IMR-90 (cell line): ENCODE measurements around the gene SEC16A. TPM values are rescaled to one million over a fixed set of nuclear protein-coding genes. Genes with fewer than 3 reads are reported as not detected.

Source experiments
- ATAC-seq: fragments of 200-7000 bp; cut with Tn5 transposase; 2 replicates; pipeline ENCODE4 v1.9.1; 2020; ENCODE audit warnings: low read depth, mild to moderate bottlenecking, moderate library complexity
- BruUV-seq: library from RNA; stranded (reverse); fragments of 400-500 nt; replicated peaks from 2 replicates; lab custom pipeline; 2021; lab: Mats Ljungman, UMichigan
- CTCF ChIA-PET: fragments of 300-600 bp; formaldehyde crosslinking; extraction: SDS; loops from one replicate; lab custom pipeline; 2021; ENCODE audit warnings: antibody characterized with exemption; lab: Yijun Ruan, JAX
- POLR2A ChIA-PET: fragments of 300-600 bp; sonication (Branson Sonifier 250); formaldehyde crosslinking; loops from one replicate; lab custom pipeline; 2022; ENCODE audit warnings: antibody characterized with exemption; ENCODE audit not compliant: unreplicated experiment; lab: Charles Lee
- DNase-seq: peaks from one replicate; pipeline ENCODE4 v3.0.0; 2013
- H2AFZ ChIP-seq: replicated peaks from 2 replicates; pipeline ENCODE3; 2013; ENCODE audit warnings: low read length, mild to moderate bottlenecking; ENCODE audit not compliant: poor library complexity
- H2AK5ac ChIP-seq: 2 replicates; pipeline ENCODE4 v1.6.1; 2013; ENCODE audit warnings: low read depth, low read length, inconsistent platforms
- H2AK9ac ChIP-seq: replicated peaks from 2 replicates; pipeline ENCODE3; 2013; ENCODE audit warnings: mild to moderate bottlenecking, low read depth, low read length, moderate library complexity; ENCODE audit not compliant: poor library complexity
- H2BK120ac ChIP-seq: 2 replicates; pipeline ENCODE4 v1.6.1; 2013; ENCODE audit warnings: low read depth, low read length, inconsistent platforms
- H2BK15ac ChIP-seq: 3 replicates; pipeline ENCODE4 v1.6.1; 2013; ENCODE audit warnings: low read depth, low read length, inconsistent platforms
- H2BK20ac ChIP-seq: 2 replicates; pipeline ENCODE4 v1.6.1; 2013; ENCODE audit warnings: low read depth, mild to moderate bottlenecking, inconsistent platforms, low read length, moderate library complexity
- H2BK5ac ChIP-seq: 2 replicates; pipeline ENCODE4 v1.6.1; 2013; ENCODE audit warnings: mild to moderate bottlenecking, low read depth, low read length, inconsistent platforms; ENCODE audit not compliant: poor library complexity, severe bottlenecking
- H3K14ac ChIP-seq: replicated peaks from 2 replicates; pipeline ENCODE4 v1.6.1; 2013; ENCODE audit warnings: low read depth, low read length, inconsistent platforms
- H3K18ac ChIP-seq: 2 replicates; pipeline ENCODE4 v1.6.1; 2013; ENCODE audit warnings: low read depth, low read length, control low read depth
- H3K23ac ChIP-seq: 2 replicates; pipeline ENCODE4 v1.6.1; 2013; ENCODE audit warnings: low read depth, low read length, inconsistent platforms
- H3K27ac ChIP-seq: 2 replicates; pipeline ENCODE4 v1.5.1; 2013; ENCODE audit warnings: mild to moderate bottlenecking, control low read depth, low read length; ENCODE audit not compliant: insufficient read depth
- H3K27me3 ChIP-seq: 2 replicates; pipeline ENCODE4 v1.6.1; 2013; ENCODE audit warnings: low read length; ENCODE audit not compliant: control insufficient read depth, insufficient read depth
- H3K36me3 ChIP-seq: 2 replicates; pipeline ENCODE4 v1.6.1; 2013; ENCODE audit warnings: low read length, mixed read lengths; ENCODE audit not compliant: control insufficient read depth, insufficient read depth
- H3K4ac ChIP-seq: 2 replicates; pipeline ENCODE4 v1.6.1; 2013; ENCODE audit warnings: low read depth, low read length, inconsistent platforms
- H3K4me1 ChIP-seq: 2 replicates; pipeline ENCODE4 v1.6.1; 2013; ENCODE audit warnings: low read length, mixed read lengths; ENCODE audit not compliant: control insufficient read depth, insufficient read depth
- H3K4me2 ChIP-seq: 2 replicates; pipeline ENCODE4 v1.6.1; 2013; ENCODE audit warnings: low read depth, mild to moderate bottlenecking, control low read depth, low read length, moderate library complexity
- H3K4me3 ChIP-seq: 2 replicates; pipeline ENCODE4 v1.5.1; 2013; ENCODE audit warnings: low read depth, mild to moderate bottlenecking, control low read depth, low read length, moderate library complexity; ENCODE audit not compliant: insufficient read depth
- H3K56ac ChIP-seq: 2 replicates; pipeline ENCODE4 v1.6.1; 2013; ENCODE audit warnings: low read length, inconsistent platforms; ENCODE audit not compliant: insufficient read depth; ENCODE audit errors: extremely low read depth
- H3K79me1 ChIP-seq, 2 experiments: 2 replicates each; pipeline ENCODE4 v1.6.1; 2013; ENCODE audit warnings: low read length in 2 of 2, inconsistent platforms in 1 of 2, low read depth in 1 of 2
- H3K9ac ChIP-seq: 2 replicates; pipeline ENCODE4 v1.6.1; 2013; ENCODE audit warnings: low read depth, low read length, control low read depth
- H3K9me1 ChIP-seq: 2 replicates; pipeline ENCODE4 v1.6.1; 2013; ENCODE audit warnings: low read length, inconsistent platforms; ENCODE audit not compliant: insufficient read depth
- H3K9me3 ChIP-seq: 2 replicates; pipeline ENCODE4 v1.6.1; 2013; ENCODE audit warnings: low read length; ENCODE audit not compliant: control insufficient read depth, insufficient read depth
- H4K20me1 ChIP-seq: 2 replicates; pipeline ENCODE4 v1.6.1; 2013; ENCODE audit warnings: low read length, inconsistent platforms; ENCODE audit not compliant: insufficient read depth
- H4K5ac ChIP-seq: 2 replicates; pipeline ENCODE4 v1.6.1; 2013; ENCODE audit warnings: mild to moderate bottlenecking, low read depth, low read length, control low read depth
- H4K8ac ChIP-seq, 2 experiments: 2 replicates each; pipeline ENCODE4 v1.6.1; 2013; ENCODE audit warnings: low read depth in 2 of 2, low read length in 2 of 2, control low read depth in 1 of 2, inconsistent platforms in 1 of 2
- H4K91ac ChIP-seq: 2 replicates; pipeline ENCODE4 v1.6.1; 2013; ENCODE audit warnings: low read depth, low read length, inconsistent platforms; ENCODE audit not compliant: insufficient read depth
- CEBPB ChIP-seq: IDR thresholded peaks from 2 replicates; pipeline ENCODE4 v1.6.1; 2012; ENCODE audit warnings: low read depth, low read length, improper control_type of control experiment
- CHD1 ChIP-seq: IDR thresholded peaks from 2 replicates; pipeline ENCODE4 v1.6.1; 2012; ENCODE audit warnings: low read depth, low read length, improper control_type of control experiment
- MAZ ChIP-seq: IDR thresholded peaks from 2 replicates; pipeline ENCODE4 v1.6.1; 2012; ENCODE audit warnings: low read depth, mild to moderate bottlenecking, low read length, improper control_type of control experiment, moderate library complexity, borderline replicate concordance
- NFE2L2 ChIP-seq: fragments of 150-350 bp; IDR thresholded peaks from 2 replicates; pipeline ENCODE4 v1.6.1; 2016; ENCODE audit warnings: low read depth, mild to moderate bottlenecking, low read length
- RFX5 ChIP-seq: IDR thresholded peaks from 2 replicates; pipeline ENCODE4 v1.8.0; 2012; ENCODE audit warnings: low read depth, mild to moderate bottlenecking, low read length, moderate library complexity
- WGBS, 2 experiments: methylation state at CpG; one replicate each; pipeline versions ENCODE4 v1.1.5 to v1.1.7; 2013; ENCODE audit warnings: missing lambda C conversion rate in 2 of 2; ENCODE audit not compliant: insufficient read length in 1 of 2; ENCODE audit errors: extremely low coverage in 2 of 2; 5-methylcytosine and 5-hydroxymethylcytosine counted together
- dilution Hi-C: fragments of 300-500 bp; cut with HindIII; formaldehyde crosslinking; loops from one replicate; pipeline ENCODE4 v1.14.3; 2018; ENCODE audit warnings: low sequenced_read_pairs; ENCODE audit not compliant: unreplicated experiment
- in situ Hi-C: fragments of 300-500 bp; cut with MboI; formaldehyde crosslinking; loops from 3 replicates; pipeline ENCODE4 v1.14.3; 2019; ENCODE audit warnings: low sequenced_read_pairs, inconsistent platforms, mixed read lengths
- intact Hi-C: fragments of 100-400 bp; cut with micrococcal nuclease; formaldehyde crosslinking; loops from 2 replicates; pipeline ENCODE4 v1.10.0; 2022
- polyA plus RNA-seq, 3 experiments: library from polyadenylated mRNA; depleted of rRNA; stranded (reverse); fragments of >200 nt; gene quantifications; 2 replicates each; pipeline ENCODE4 v1.2.3, GENCODE V29; 2012; ENCODE audit warnings: low replicate concordance in 1 of 3
- total RNA-seq: library from RNA; depleted of rRNA; stranded (reverse); fragments of >200 nt; gene quantifications from 2 replicates; pipeline ENCODE4 v1.2.3, GENCODE V29; 2012
- TF ChIP-seq, protein P1 (sequence below): fragments of 150-350 bp; IDR thresholded peaks from 2 replicates; pipeline ENCODE4 v1.6.1; 2017; ENCODE audit warnings: mild to moderate bottlenecking, antibody characterized with exemption, low read length, low read depth
- TF ChIP-seq, protein P2 (sequence below): fragments of 150-350 bp; IDR thresholded peaks from 2 replicates; pipeline ENCODE4 v1.6.1; 2016; ENCODE audit warnings: low read depth, mild to moderate bottlenecking, low read length, moderate library complexity, borderline replicate concordance

Gene SEC16A
- total and polyA plus RNA-seq, 2 of the 4 experiments (the other 2 are of a cell fraction): 12.2 to 48.1 TPM

DNA sequence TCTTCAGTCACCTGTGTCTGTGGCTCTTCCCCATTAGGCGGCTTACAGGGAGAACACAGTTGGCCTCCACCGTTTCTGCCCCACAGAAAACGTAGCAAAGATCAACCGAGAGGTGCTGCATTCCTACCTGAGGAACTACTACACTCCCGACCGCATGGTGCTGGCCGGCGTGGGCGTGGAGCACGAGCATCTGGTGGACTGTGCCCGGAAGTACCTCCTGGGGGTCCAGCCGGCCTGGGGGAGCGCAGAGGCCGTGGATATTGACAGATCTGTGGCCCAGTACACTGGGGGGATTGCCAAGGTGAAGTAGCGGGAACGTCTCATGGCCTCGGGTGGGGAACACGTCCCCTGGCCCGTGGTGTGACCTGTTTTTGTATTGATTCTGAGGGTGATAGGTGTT lies 65.9 kb downstream of the SEC16A start:
- Histone ChIP-seq H3K23ac (no peak overlapping the region), H3K79me1 (peaks cover 10 to 42% of the 10 kb centered on the region in 2 experiments), H3K27me3 (no peaks in the 10 kb centered on the region), H2BK15ac (no peak overlapping the region), H3K36me3 (peaks cover 74% of the 10 kb centered on the region), H4K20me1 (peaks cover 16% of the 10 kb centered on the region), H3K14ac (no peak overlapping the region), H3K18ac (no peak overlapping the region), H2AFZ (no peak overlapping the region), H3K4me2 (no peak overlapping the region), H3K9ac (no peak overlapping the region), H3K4me1 (peaks cover under 1% of the 10 kb centered on the region), H3K27ac (no peak overlapping the region), H2AK5ac (no peak overlapping the region), H3K4ac (no peak overlapping the region), H4K8ac (no peak overlapping the region), H3K56ac (no peak overlapping the region), H2BK5ac (no peak overlapping the region), H2BK120ac (no peak overlapping the region), H3K4me3 (no peak overlapping the region), H4K5ac (no peak overlapping the region), H3K9me3 (no peaks in the 10 kb centered on the region), H4K91ac (no peak overlapping the region), H2AK9ac (no peak overlapping the region), H2BK20ac (no peak overlapping the region), H3K9me1 (peaks cover 8% of the 10 kb centered on the region; the same call in 1 of the 2 replicates)
- 94% methylated on average over 14 of the region's 19 CpGs; no CpG with 5 or more reads in 1 of the 2 experiments for WGBS, 2 experiments
- intact Hi-C loops: no loop called here
- TF ChIP-seq, protein P1, sequence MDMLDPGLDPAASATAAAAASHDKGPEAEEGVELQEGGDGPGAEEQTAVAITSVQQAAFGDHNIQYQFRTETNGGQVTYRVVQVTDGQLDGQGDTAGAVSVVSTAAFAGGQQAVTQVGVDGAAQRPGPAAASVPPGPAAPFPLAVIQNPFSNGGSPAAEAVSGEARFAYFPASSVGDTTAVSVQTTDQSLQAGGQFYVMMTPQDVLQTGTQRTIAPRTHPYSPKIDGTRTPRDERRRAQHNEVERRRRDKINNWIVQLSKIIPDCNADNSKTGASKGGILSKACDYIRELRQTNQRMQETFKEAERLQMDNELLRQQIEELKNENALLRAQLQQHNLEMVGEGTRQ: no peak
- no peak for TF ChIP-seq NFE2L2
- no peak for TF ChIP-seq RFX5
- no peak for TF ChIP-seq CHD1
- no peak for TF ChIP-seq MAZ
- TF ChIP-seq, protein P2, sequence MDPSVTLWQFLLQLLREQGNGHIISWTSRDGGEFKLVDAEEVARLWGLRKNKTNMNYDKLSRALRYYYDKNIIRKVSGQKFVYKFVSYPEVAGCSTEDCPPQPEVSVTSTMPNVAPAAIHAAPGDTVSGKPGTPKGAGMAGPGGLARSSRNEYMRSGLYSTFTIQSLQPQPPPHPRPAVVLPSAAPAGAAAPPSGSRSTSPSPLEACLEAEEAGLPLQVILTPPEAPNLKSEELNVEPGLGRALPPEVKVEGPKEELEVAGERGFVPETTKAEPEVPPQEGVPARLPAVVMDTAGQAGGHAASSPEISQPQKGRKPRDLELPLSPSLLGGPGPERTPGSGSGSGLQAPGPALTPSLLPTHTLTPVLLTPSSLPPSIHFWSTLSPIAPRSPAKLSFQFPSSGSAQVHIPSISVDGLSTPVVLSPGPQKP: no peak
- no peak for TF ChIP-seq CEBPB
- POLR2A ChIA-PET: no interaction called here
- BruUV-seq: no TSS peak
- dilution Hi-C loops: no loop called here
- DNase-seq: no peak
- no peak for ATAC-seq
- CTCF ChIA-PET: no interaction called here
- in situ Hi-C loops: no loop called here
